Endothelial cell of umbilical vein (primary cell): ENCODE measurements around the gene EXOSC9. TPM values are rescaled to one million over a fixed set of nuclear protein-coding genes. Genes with fewer than 3 reads are reported as not detected.

ENCODE experiments used
- BruUV-seq: library from RNA; stranded (reverse); fragments of 400-500 nt; replicated peaks from 2 replicates; lab custom pipeline; 2021; lab: Mats Ljungman, UMichigan
- CTCF ChIA-PET: fragments of 300-600, 350-600 bp; sonication (Branson Sonifier 250); formaldehyde crosslinking; loops from one replicate; lab custom pipeline; 2021; ENCODE audit warnings: antibody characterized with exemption, inconsistent platforms; lab: Charles Lee
- POLR2A ChIA-PET: fragments of 300-600, 350-600 bp; sonication (Branson Sonifier 250); formaldehyde crosslinking; loops from one replicate; lab custom pipeline; 2021; ENCODE audit warnings: antibody characterized with exemption, inconsistent platforms; lab: Charles Lee
- DNase-seq: peaks from one replicate; pipeline ENCODE4 v3.0.0-alpha.2; 2011; ENCODE audit warnings: low read depth, low spot score
- FAIRE-seq: peaks from 2 replicates; lab custom pipeline; 2011; peaks lifted over from hg19 to GRCh38; lab: Jason Lieb, UNC
- H2AFZ ChIP-seq: 2 replicates; pipeline ENCODE4 v1.6.0; 2012; ENCODE audit warnings: low read depth, low read length, control low read depth, inconsistent platforms
- H3K27ac ChIP-seq: 2 replicates; pipeline ENCODE4 v1.5.1; 2011; ENCODE audit warnings: low read depth, mild to moderate bottlenecking, control low read depth, low read length, moderate library complexity; ENCODE audit not compliant: insufficient read depth
- H3K27me3 ChIP-seq, 2 experiments: 2 replicates each; pipeline versions ENCODE4 v1.6.0 to v1.6.1; 2011; ENCODE audit warnings: low read length in 2 of 2, mixed read lengths in 1 of 2; ENCODE audit not compliant: control insufficient read depth in 2 of 2, insufficient read depth in 2 of 2
- H3K36me3 ChIP-seq, 2 experiments: 2 replicates in 1 of 2; 3 replicates in 1 of 2; pipeline ENCODE4 v1.5.1; 2011; ENCODE audit warnings: low read length in 2 of 2, mild to moderate bottlenecking in 1 of 2, moderate library complexity in 1 of 2; ENCODE audit not compliant: control insufficient read depth in 2 of 2, insufficient read depth in 2 of 2; ENCODE audit errors: extremely low read depth in 1 of 2
- H3K4me1 ChIP-seq: 3 replicates; pipeline ENCODE4 v1.5.1; 2011; ENCODE audit warnings: mild to moderate bottlenecking, low read length; ENCODE audit not compliant: control insufficient read depth, insufficient read depth; ENCODE audit errors: extremely low read depth
- H3K4me2 ChIP-seq: 2 replicates; pipeline ENCODE4 v1.6.1; 2011; ENCODE audit warnings: low read length, control low read depth, mixed read lengths; ENCODE audit not compliant: insufficient read depth
- H3K4me3 ChIP-seq, 3 experiments: fragments of 200-600 bp in 1 of 3; sonication (generic), shearing (Covaris generic) in 1 of 3; replicated peaks in 1 of 3; 2 replicates each; pipeline ENCODE4 v1.5.1; 2011 to 2016; ENCODE audit warnings: control low read depth in 3 of 3, low read length in 3 of 3, mild to moderate bottlenecking in 2 of 3, inconsistent platforms in 1 of 3, low read depth in 1 of 3, moderate library complexity in 1 of 3; ENCODE audit not compliant: insufficient read depth in 1 of 3
- H3K79me2 ChIP-seq: 2 replicates; pipeline ENCODE4 v1.6.0; 2012; ENCODE audit warnings: low read length, inconsistent platforms; ENCODE audit not compliant: control insufficient read depth, insufficient read depth
- H3K9ac ChIP-seq: replicated peaks from 2 replicates; pipeline ENCODE3; 2011; ENCODE audit warnings: low read length, control low read depth; ENCODE audit not compliant: insufficient read depth; ENCODE audit errors: extremely low read depth
- H3K9me1 ChIP-seq: replicated peaks from 3 replicates; pipeline ENCODE4 v1.6.0; 2011; ENCODE audit warnings: mild to moderate bottlenecking, low read length; ENCODE audit not compliant: control insufficient read depth, insufficient read depth; ENCODE audit errors: extremely low read depth
- H3K9me3 ChIP-seq: replicated peaks from 2 replicates; pipeline ENCODE4 v1.5.1; 2012; ENCODE audit warnings: low read length, inconsistent platforms; ENCODE audit not compliant: control insufficient read depth, insufficient read depth
- H4K20me1 ChIP-seq: replicated peaks from 2 replicates; pipeline ENCODE3; 2011; ENCODE audit warnings: mild to moderate bottlenecking, low read length; ENCODE audit not compliant: control insufficient read depth, insufficient read depth; ENCODE audit errors: extremely low read depth
- CTCF ChIP-seq, 2 donors: IDR thresholded peaks; 1 replicate in 1 of 2; 2 replicates in 1 of 2; pipeline ENCODE4 v1.5.1; 2011; ENCODE audit warnings: low read length in 2 of 2, mild to moderate bottlenecking in 2 of 2, moderate library complexity in 2 of 2, control low read depth in 1 of 2, inconsistent platforms in 1 of 2, low read depth in 1 of 2; ENCODE audit not compliant: insufficient read depth in 1 of 2; ENCODE audit errors: extremely low read depth in 1 of 2
- EZH2 ChIP-seq: IDR thresholded peaks from 2 replicates; pipeline ENCODE4 v1.6.1; 2012; ENCODE audit warnings: borderline replicate concordance, low read depth, mild to moderate bottlenecking, moderate library complexity, low read length, inconsistent platforms; ENCODE audit not compliant: severe bottlenecking
- FOS ChIP-seq: IDR thresholded peaks from 2 replicates; pipeline ENCODE4 v1.6.1; 2011; ENCODE audit warnings: mild to moderate bottlenecking, low read length, moderate library complexity, borderline replicate concordance; ENCODE audit not compliant: insufficient read depth
- GATA2 ChIP-seq: IDR thresholded peaks from 2 replicates; pipeline ENCODE4 v1.7.0; 2011; ENCODE audit warnings: low read depth, mild to moderate bottlenecking, moderate library complexity, mixed read lengths, low read length; ENCODE audit not compliant: insufficient read length, insufficient read depth
- JUN ChIP-seq: IDR thresholded peaks from 2 replicates; pipeline ENCODE4 v1.6.1; 2011; ENCODE audit warnings: borderline replicate concordance, low read depth; ENCODE audit not compliant: insufficient read length, insufficient read depth
- MYC ChIP-seq: IDR thresholded peaks from one replicate; pipeline ENCODE4 v1.6.1; 2011; ENCODE audit warnings: mild to moderate bottlenecking, low read depth, low read length
- POLR2A ChIP-seq: IDR thresholded peaks from 2 replicates; pipeline ENCODE4 v1.6.1; 2012; ENCODE audit warnings: low read depth, mild to moderate bottlenecking, control low read depth, low read length
- POLR2AphosphoS5 ChIP-seq: IDR thresholded peaks from 2 replicates; pipeline ENCODE4 v1.6.1; 2012; ENCODE audit warnings: low read depth, mild to moderate bottlenecking, control low read depth, low read length, moderate library complexity; ENCODE audit not compliant: insufficient read depth
- dilution Hi-C: fragments of 300-500 bp; cut with MboI; formaldehyde crosslinking; loops from one replicate; pipeline ENCODE4 v1.15.0; 2019; ENCODE audit warnings: low sequenced_read_pairs; ENCODE audit not compliant: extremely low pct_ligation_motif_present
- intact Hi-C: fragments of 100-400 bp; cut with micrococcal nuclease; formaldehyde crosslinking; loops from one replicate; pipeline ENCODE4 v1.10.0; 2022
- polyA plus RNA-seq, 4 experiments: library from polyadenylated mRNA; depleted of rRNA in 3 of 4; stranded (reverse) in 3 of 4; unstranded in 1 of 4; fragments of >200 nt; gene quantifications; 2 replicates each; pipeline versions ENCODE4 v1.2.1 to v1.2.3, GENCODE V29; 2011 to 2012; ENCODE audit warnings: missing spikeins in 1 of 4
- total RNA-seq: library from RNA; stranded (reverse); gene quantifications from 2 replicates; pipeline ENCODE4 v1.2.3, GENCODE V29; 2021
- TF ChIP-seq, protein P1 (sequence below): IDR thresholded peaks from 2 replicates; pipeline ENCODE4 v1.6.1; 2011; ENCODE audit not compliant: insufficient read depth, insufficient read length

Gene EXOSC9
- total and polyA plus RNA-seq, 2 donors (not counting 3 experiments of a cell fraction or from before 2014, with no cell fraction given), result 19.0 to 46.3 TPM

- Histone ChIP-seq H3K4me3 (peak overlapping the region; percentile 84 to 93 (median 84)), H3K4me1 (peaks cover 11% of the 10 kb centered on the region), H3K9me3 (no peaks in the 10 kb centered on the region), H3K36me3 (peaks cover 1 to 3% of the 10 kb centered on the region in 2 experiments), H3K79me2 (peaks cover 15% of the 10 kb centered on the region), H4K20me1 (no peaks in the 10 kb centered on the region), H3K9ac (peak overlapping the region; percentile 95), H3K4me2 (peak overlapping the region; percentile 87), H2AFZ (peak overlapping the region; percentile 86), H3K27me3 (no peaks in the 10 kb centered on the region), H3K27ac (peak overlapping the region; percentile 80), H3K9me1 (no peaks in the 10 kb centered on the region)
- dilution Hi-C loops, result no loop called here
- intact Hi-C loops, result no loop called here
- no peak for DNase-seq
- TF ChIP-seq GATA2, result no peak
- no peak for TF ChIP-seq POLR2AphosphoS5
- TF ChIP-seq EZH2, result no peak
- no peak for TF ChIP-seq POLR2A
- no peak for TF ChIP-seq JUN
- TF ChIP-seq, protein P1, sequence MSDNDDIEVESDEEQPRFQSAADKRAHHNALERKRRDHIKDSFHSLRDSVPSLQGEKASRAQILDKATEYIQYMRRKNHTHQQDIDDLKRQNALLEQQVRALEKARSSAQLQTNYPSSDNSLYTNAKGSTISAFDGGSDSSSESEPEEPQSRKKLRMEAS, result no peak
- ChIA-PET CTCF (interaction anchor here (0.8 to 1.4 kb wide), 2 partner anchors 20 to 24 kb away, joined by 3 to 4 read pairs; no protein-coding TSS in a partner anchor), POLR2A (interaction anchor here (1.3 kb wide), 1 partner anchor 11 kb away, joined by 3 read pairs; no protein-coding TSS in a partner anchor)
- peak; percentile 28 for FAIRE-seq
- TSS peak; percentile 99 for BruUV-seq
Observed at GRCh38 chr4:121800638-121800960, 524 bp upstream of the EXOSC9 start.

DNA sequence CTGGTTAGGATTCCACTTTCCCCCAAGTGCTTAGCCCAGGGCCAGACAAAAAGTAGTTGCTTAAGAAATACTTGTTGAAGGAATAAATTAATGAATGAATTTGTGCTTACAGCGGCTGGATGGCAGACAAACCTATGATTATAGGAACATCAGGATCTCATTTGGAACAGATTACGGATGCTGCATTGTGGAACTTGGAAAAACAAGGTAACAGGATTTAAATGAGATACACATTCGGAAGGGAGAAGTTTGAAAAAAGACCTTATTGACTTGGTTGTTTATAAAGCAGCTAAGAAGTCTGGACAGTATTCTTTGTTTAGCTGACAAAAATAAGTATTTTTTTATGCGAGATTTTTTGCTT, 572 bp downstream of the EXOSC9 start:
- TF ChIP-seq JUN (no peak), GATA2 (no peak), CTCF (IDR thresholded peaks at IDR 0.05; ENCODE audit: extremely low read depth in 1 of 2, insufficient read depth in 1 of 2, low read depth in 1 of 2, low read length in 2 of 2) (no peak), POLR2AphosphoS5 (no peak), FOS (no peak), POLR2A (no peak), MYC (no peak), EZH2 (no peak)
- TF ChIP-seq, protein P1, result no peak
- peak overlapping the region; percentile 99 for H3K4me2 ChIP-seq
- dilution Hi-C loops, result no loop called here
- POLR2A ChIA-PET, result interaction anchor here (1.3 kb wide), 1 partner anchor 12 kb away, joined by 3 read pairs; no protein-coding TSS in a partner anchor
- FAIRE-seq (peak; percentile 31), DNase-seq (no peak)
- H2AFZ ChIP-seq, result peak overlapping the region; percentile 97
- peaks cover 15% of the 10 kb centered on the region for H3K79me2 ChIP-seq
- H3K4me1 ChIP-seq, result peaks cover 11% of the 10 kb centered on the region
- H3K27ac ChIP-seq, result peak overlapping the region; percentile 80
- H3K36me3 ChIP-seq, result peaks cover 3 to 5% of the 10 kb centered on the region in 2 experiments
- H4K20me1 ChIP-seq, result no peaks in the 10 kb centered on the region
- CTCF ChIA-PET, result interaction anchor here (1.0 to 1.4 kb wide), 2 partner anchors 12 to 22 kb away, joined by 4 to 6 read pairs; no protein-coding TSS in a partner anchor
- intact Hi-C loops, result loop anchor here (1.0 kb wide), 3 partner anchors 22 to 104 kb away; partner anchors contain the start of genes BBS7 and CCNA2
- H3K27me3 ChIP-seq, result no peaks in the 10 kb centered on the region
- H3K9me3 ChIP-seq, result no peaks in the 10 kb centered on the region
- peak overlapping the region; percentile 95 for H3K9ac ChIP-seq
- BruUV-seq, result no TSS peak
- no peaks in the 10 kb centered on the region for H3K9me1 ChIP-seq
- H3K4me3 ChIP-seq, result peak overlapping the region; percentile 84 to 93 (median 84)
